Measurements from ENCODE around the gene ZNF519.
"Not testable (repeated sequence)": the region's sequence is repeated elsewhere in the genome, so short reads cannot be mapped to it uniquely, and the experiment has no call there.

The ZNF519 gene

GRCh38 chr18:14132271-14132700, at the start of gene ZNF519:
TSS of gene ZNF519 (minus strand) at chr18:14132435. CDS start at chr18:14132277, 158 bp downstream.
- DNase-seq (ENCODE audit: low spot score), result peak; percentile 96

GRCh38 chr18:14179306-14179705, 47.1 kb upstream of the ZNF519 start:
- no peak for DNase-seq (ENCODE audit: low spot score)

GRCh38 chr18:14178321-14179196, 46.3 kb upstream of the ZNF519 start:
- peak; percentile 90 for DNase-seq (ENCODE audit: low spot score)

- DNase-seq (ENCODE audit: low spot score), result not testable (repeated sequence)
Observed at GRCh38 chr18:14177540-14178320, 45.5 kb upstream of the ZNF519 start.

GRCh38 chr18:14175404-14175803, 43.2 kb upstream of the ZNF519 start:
- not testable (repeated sequence) for DNase-seq (ENCODE audit: low spot score)

- DNase-seq (ENCODE audit: low spot score), result no peak
Observed at GRCh38 chr18:14174706-14175085, 42.5 kb upstream of the ZNF519 start.

GRCh38 chr18:14174002-14174705, 41.9 kb upstream of the ZNF519 start:
- DNase-seq (ENCODE audit: low spot score), result not testable (repeated sequence)

GRCh38 chr18:14173116-14173951, 41.1 kb upstream of the ZNF519 start:
- DNase-seq (ENCODE audit: low spot score), result not testable (repeated sequence)

GRCh38 chr18:14172142-14173115, 40.2 kb upstream of the ZNF519 start:
- DNase-seq (ENCODE audit: low spot score), result not testable (repeated sequence)

GRCh38 chr18:14171301-14172141, 39.3 kb upstream of the ZNF519 start:
- not testable (repeated sequence) for DNase-seq (ENCODE audit: low spot score)

- DNase-seq (ENCODE audit: low spot score), result not testable (repeated sequence)
Observed at GRCh38 chr18:14170367-14171036, 38.3 kb upstream of the ZNF519 start.

GRCh38 chr18:14162915-14163314, 30.7 kb upstream of the ZNF519 start:
- DNase-seq (ENCODE audit: low spot score), result not testable (repeated sequence)

- not testable (repeated sequence) for DNase-seq (ENCODE audit: low spot score)
Observed at GRCh38 chr18:14151564-14152113, 19.4 kb upstream of the ZNF519 start.

GRCh38 chr18:14150766-14151165, 18.5 kb upstream of the ZNF519 start:
- not testable (repeated sequence) for DNase-seq (ENCODE audit: low spot score)

- DNase-seq (ENCODE audit: low spot score), result not testable (repeated sequence)
Observed at GRCh38 chr18:14149916-14150420, 17.7 kb upstream of the ZNF519 start.

GRCh38 chr18:14149121-14149850, 17.1 kb upstream of the ZNF519 start:
- DNase-seq (ENCODE audit: low spot score), result not testable (repeated sequence)

Measured in kidney tubule cell (primary cell).